Limb (tissue), 2 donors: ENCODE results near the gene CENPI.
"Not testable (repeated sequence)": the region's sequence is repeated elsewhere in the genome, so short reads cannot be mapped to it uniquely, and the experiment has no call there.

Experiments used
- DNase-seq, 2 donors: peaks; one replicate each; pipeline ENCODE4 v3.0.0-alpha.2; 2016; ENCODE audit errors: extremely low spot score in 2 of 2

CENPI gene

GRCh38 chrX:101097546-101098453 lies at the start of gene CENPI:
CENPI (plus strand) TSS chrX:101098204; CDS start chrX:101101071, 2,867 bp downstream.
- peak; percentile 90 to 93 for DNase-seq

- DNase-seq = no peak
Observed at GRCh38 chrX:101051153-101051548, 46.9 kb upstream of the CENPI start.

GRCh38 chrX:101051549-101052302 lies 46.3 kb upstream of the CENPI start, which contains the start of gene TRMT2B:
TRMT2B (minus strand) TSS chrX:101052111; CDS start chrX:101042289, 9,822 bp downstream.
- DNase-seq = peak; percentile 60 to 76

DNA sequence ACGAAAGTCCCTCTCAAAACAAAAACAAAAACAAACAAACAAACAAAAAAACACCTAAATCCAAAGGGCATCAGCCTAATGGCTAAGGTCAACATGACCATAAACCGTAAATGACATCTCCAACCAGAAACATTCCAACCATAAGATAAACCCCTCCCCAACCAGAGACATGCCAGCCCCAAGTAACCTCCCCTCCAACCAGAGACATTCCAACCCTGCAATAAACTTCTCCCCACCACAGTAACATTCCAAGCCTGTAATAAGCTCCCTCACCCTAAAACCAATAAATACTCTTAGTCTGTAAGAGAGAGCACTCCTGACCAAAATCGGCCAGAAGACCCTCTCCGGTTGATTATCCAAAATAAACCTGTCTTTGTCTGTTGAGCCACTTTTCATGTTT lies 41.5 kb upstream of the CENPI start:
- DNase-seq = not testable (repeated sequence)

GRCh38 chrX:101057093-101057714 lies 40.8 kb upstream of the CENPI start:
- no peak for DNase-seq

DNA sequence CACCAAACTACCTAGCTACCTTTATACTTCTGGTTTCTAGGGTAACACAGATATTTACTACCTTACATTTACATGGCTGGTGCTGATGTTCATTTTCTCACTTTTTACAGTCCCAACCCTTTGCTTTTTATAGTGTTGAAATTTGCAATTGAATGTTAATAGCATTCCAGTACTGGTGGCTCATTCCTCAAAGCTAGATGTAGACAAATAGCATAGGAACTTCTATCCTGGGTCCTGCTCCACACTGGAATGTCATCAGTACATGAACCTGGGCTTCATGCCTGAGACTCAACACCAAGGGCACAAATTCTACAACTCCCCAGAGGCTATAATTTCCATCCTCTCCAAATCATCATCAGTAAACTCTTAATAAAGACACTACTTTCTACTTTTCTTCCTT lies 35.8 kb upstream of the CENPI start:
- DNase-seq = no peak

GRCh38 chrX:101071582-101071981 lies 26.4 kb upstream of the CENPI start:
- no peak for DNase-seq

GRCh38 chrX:101078716-101079598 lies 19.0 kb upstream of the CENPI start, which contains the start of gene TMEM35A:
TMEM35A (plus strand) TSS chrX:101078879; CDS start chrX:101079003, 124 bp downstream.
- DNase-seq = peak in 1 of 2 donors; percentile 45

GRCh38 chrX:101079736-101080270 lies 18.2 kb upstream of the CENPI start:
- DNase-seq = no peak

- DNase-seq = no peak
Observed at GRCh38 chrX:101080326-101081124, 17.5 kb upstream of the CENPI start.

GRCh38 chrX:101081231-101081630 lies 16.8 kb upstream of the CENPI start:
- no peak for DNase-seq

GRCh38 chrX:101091817-101092216 lies 6.2 kb upstream of the CENPI start:
- no peak for DNase-seq

DNA sequence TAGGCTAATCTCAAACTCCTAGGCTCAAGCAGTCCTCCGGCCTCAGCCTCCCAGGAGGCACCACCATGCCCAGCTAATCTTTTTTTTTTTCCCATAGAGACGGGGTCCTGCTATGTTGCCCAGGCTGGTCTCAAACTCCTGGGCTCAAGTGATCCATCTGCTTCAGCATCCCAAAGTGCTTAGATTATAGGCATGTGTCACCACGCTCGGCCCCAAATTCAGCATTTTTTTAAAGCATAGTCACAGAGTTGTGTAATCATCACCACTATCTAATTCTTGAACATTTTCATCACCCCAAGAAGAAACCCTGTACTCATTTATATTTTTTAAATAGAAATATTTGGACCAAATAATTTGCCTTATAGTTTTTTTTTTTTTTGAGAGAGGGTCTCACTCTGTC lies 10.3 kb downstream of the CENPI start:
- no peak for DNase-seq

DNA sequence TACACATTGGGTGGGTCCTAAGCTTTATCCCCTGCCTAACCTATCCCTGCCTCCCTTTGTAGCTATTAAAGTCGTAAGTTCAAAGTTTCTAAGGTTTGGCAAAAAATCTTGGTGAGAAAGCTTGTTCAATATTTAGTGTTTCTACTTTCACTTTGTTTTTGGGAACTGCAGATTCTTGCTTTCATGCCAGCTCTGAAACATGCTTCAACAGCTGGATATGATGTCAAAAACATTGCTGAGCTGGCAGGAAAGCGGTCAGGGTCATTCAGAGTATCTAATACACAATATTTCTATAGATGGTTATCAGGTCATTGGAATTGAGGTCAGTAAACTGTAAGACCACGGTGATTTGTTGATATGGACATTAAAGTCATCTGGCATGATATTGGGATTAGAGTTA lies 19.7 kb downstream of the CENPI start:
- no peak for DNase-seq

DNA sequence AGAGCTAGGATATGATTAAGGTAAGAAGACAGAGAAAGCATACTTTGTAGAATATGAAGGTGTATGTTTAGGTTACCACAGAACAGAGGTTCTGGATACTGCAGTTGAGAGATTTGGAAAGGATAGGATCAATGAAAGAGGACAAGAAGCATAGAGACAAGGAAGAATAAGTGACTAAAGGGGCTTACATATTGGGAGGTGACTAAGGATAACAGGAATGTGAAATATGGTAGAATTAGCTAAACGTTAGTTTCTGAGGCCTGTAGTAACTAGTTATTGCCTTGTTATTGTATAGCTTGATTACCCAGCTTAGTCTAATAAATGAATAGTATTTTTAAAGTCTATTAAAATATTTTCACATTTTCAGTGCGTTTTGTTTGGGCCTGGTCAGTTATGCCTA lies 38.2 kb downstream of the CENPI start:
- no peak for DNase-seq
